Caco-2 (cell line): ENCODE results near the gene PAIP1. TPM values are rescaled to one million over a fixed set of nuclear protein-coding genes. Genes with fewer than 3 reads are reported as not detected.

Experiments
- BruUV-seq: library from RNA; stranded (reverse); fragments of 400-500 nt; replicated peaks from 2 replicates; lab custom pipeline; 2021; lab: Mats Ljungman, UMichigan
- CTCF ChIA-PET: fragments of 300-600 bp; sonication (Branson Sonifier 250); formaldehyde crosslinking; loops from one replicate; lab custom pipeline; 2022; ENCODE audit warnings: antibody characterized with exemption; lab: Charles Lee
- POLR2A ChIA-PET: fragments of 300-600 bp; sonication (Branson Sonifier 250); formaldehyde crosslinking; loops from one replicate; lab custom pipeline; 2022; ENCODE audit warnings: antibody characterized with exemption; lab: Charles Lee
- DNase-seq, 2 experiments: peaks; one replicate each; pipeline versions ENCODE4 v3.0.0 to v3.0.0-alpha.2; 2020 to 2022
- H3K27me3 ChIP-seq: replicated peaks from 2 replicates; pipeline ENCODE4 v1.6.0; 2011; ENCODE audit warnings: low read length; ENCODE audit not compliant: control insufficient read depth, insufficient read depth
- H3K36me3 ChIP-seq: 2 replicates; pipeline ENCODE4 v1.5.1; 2011; ENCODE audit warnings: low read length; ENCODE audit not compliant: control insufficient read depth, insufficient read depth
- H3K4me1 ChIP-seq: fragments of 250-450 bp; sonication (Bioruptor Pico); 2 replicates; pipeline ENCODE4 v1.5.1; 2020; ENCODE audit warnings: mild to moderate bottlenecking
- H3K4me3 ChIP-seq: 2 replicates; pipeline ENCODE4 v1.5.1; 2011; ENCODE audit warnings: low read depth, mild to moderate bottlenecking, control low read depth, low read length
- H3K9me3 ChIP-seq: fragments of 250-450 bp; sonication (Bioruptor Pico); 2 replicates; pipeline ENCODE4 v1.5.1; 2020; ENCODE audit warnings: mild to moderate bottlenecking, moderate library complexity
- H3K27ac Mint-ChIP-seq: one replicate; pipeline ENCODE4 v1.8.0; 2022; ENCODE audit warnings: mixed read lengths; ENCODE audit not compliant: unreplicated experiment
- H3K27me3 Mint-ChIP-seq: one replicate; pipeline ENCODE4 v1.8.0; 2022; ENCODE audit warnings: mixed read lengths; ENCODE audit not compliant: insufficient read depth, unreplicated experiment
- H3K36me3 Mint-ChIP-seq: one replicate; pipeline ENCODE4 v1.8.0; 2022; ENCODE audit warnings: mild to moderate bottlenecking, mixed read lengths; ENCODE audit not compliant: insufficient read depth, unreplicated experiment
- H3K4me1 Mint-ChIP-seq: one replicate; pipeline ENCODE4 v1.8.0; 2022; ENCODE audit warnings: low read depth, mixed read lengths; ENCODE audit not compliant: unreplicated experiment
- H3K4me3 Mint-ChIP-seq: one replicate; pipeline ENCODE4 v1.8.0; 2022; ENCODE audit warnings: mild to moderate bottlenecking, moderate library complexity, mixed read lengths; ENCODE audit not compliant: unreplicated experiment
- H3K9me3 Mint-ChIP-seq: one replicate; pipeline ENCODE4 v1.8.0; 2022; ENCODE audit warnings: mixed read lengths; ENCODE audit not compliant: unreplicated experiment
- CTCF ChIP-seq, 2 experiments: fragments of 200-600 bp in 1 of 2; IDR thresholded peaks; 1 replicate in 1 of 2; 2 replicates in 1 of 2; pipeline versions ENCODE4 v1.5.1 to v1.8.0; 2011 to 2022; ENCODE audit warnings: antibody characterized with exemption in 1 of 2, control low read depth in 1 of 2, inconsistent platforms in 1 of 2, low read depth in 1 of 2, low read length in 1 of 2, mild to moderate bottlenecking in 1 of 2, moderate library complexity in 1 of 2; ENCODE audit not compliant: insufficient read depth in 1 of 2, severe bottlenecking in 1 of 2, unreplicated experiment in 1 of 2
- intact Hi-C: fragments of 100-400 bp; cut with micrococcal nuclease; formaldehyde crosslinking; loops from one replicate; pipeline ENCODE4 v1.10.0; 2022; ENCODE audit not compliant: unreplicated experiment
- total RNA-seq: library from RNA; stranded (reverse); gene quantifications from 2 replicates; pipeline ENCODE4 v1.2.3, GENCODE V29; 2022

The PAIP1 gene
- total RNA-seq, 1 experiment from 2014 or later, result 121 TPM

GRCh38 chr5:43548358-43548757 lies 8.5 kb downstream of the PAIP1 start:
- no peak for TF ChIP-seq CTCF (IDR thresholded peaks at IDR 0.05; ENCODE audit: insufficient read depth in 1 of 2, low read depth in 1 of 2, low read length in 1 of 2, severe bottlenecking in 1 of 2, unreplicated experiment in 1 of 2)
- H3K9me3 Mint-ChIP-seq, result no peaks in the 10 kb centered on the region
- Histone ChIP-seq H3K4me3 (no peak overlapping the region), H3K27me3 (no peaks in the 10 kb centered on the region), H3K36me3 (peaks cover 2% of the 10 kb centered on the region), H3K4me1 (no peaks in the 10 kb centered on the region), H3K9me3 (no peaks in the 10 kb centered on the region)
- DNase-seq, result no peak
- H3K36me3 Mint-ChIP-seq, result peaks cover 63% of the 10 kb centered on the region
- intact Hi-C loops, result no loop called here
- POLR2A ChIA-PET, result no interaction called here
- H3K27me3 Mint-ChIP-seq, result no peaks in the 10 kb centered on the region
- CTCF ChIA-PET, result no interaction called here
- H3K27ac Mint-ChIP-seq, result no peak overlapping the region
- no peak overlapping the region for H3K4me3 Mint-ChIP-seq
- H3K4me1 Mint-ChIP-seq, result peaks cover 6% of the 10 kb centered on the region
- no TSS peak for BruUV-seq

DNA sequence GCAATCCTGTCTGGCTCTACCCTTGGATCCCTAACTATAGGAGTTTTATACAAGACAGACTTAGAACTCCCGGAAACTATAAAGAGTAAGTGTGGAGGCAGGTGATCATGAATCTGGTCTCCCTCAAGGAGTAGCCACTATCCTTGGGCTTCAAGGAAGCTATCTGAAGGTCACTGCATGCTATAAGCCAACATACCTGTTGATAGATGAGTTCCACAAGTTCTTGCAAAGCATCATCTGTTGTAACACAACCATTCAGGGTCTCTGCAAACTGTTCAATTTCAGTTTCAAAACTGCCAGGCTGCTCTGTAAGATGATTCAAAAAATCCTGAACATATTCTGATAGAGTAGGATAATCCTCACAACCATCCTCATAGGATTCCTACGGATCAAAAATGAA lies 9.3 kb downstream of the PAIP1 start:
- CTCF ChIA-PET, result no interaction called here
- intact Hi-C loops, result no loop called here
- Mint-ChIP-seq H3K27me3 (no peaks in the 10 kb centered on the region), H3K4me3 (no peak overlapping the region), H3K27ac (no peak overlapping the region), H3K9me3 (no peaks in the 10 kb centered on the region), H3K4me1 (peaks cover 6% of the 10 kb centered on the region), H3K36me3 (peaks cover 71% of the 10 kb centered on the region)
- POLR2A ChIA-PET, result no interaction called here
- no peak for DNase-seq
- TF ChIP-seq CTCF (IDR thresholded peaks at IDR 0.05; ENCODE audit: insufficient read depth in 1 of 2, low read depth in 1 of 2, low read length in 1 of 2, severe bottlenecking in 1 of 2, unreplicated experiment in 1 of 2), result no peak
- no peak overlapping the region for H3K4me3 ChIP-seq
- no TSS peak for BruUV-seq
- H3K4me1 ChIP-seq, result no peaks in the 10 kb centered on the region
- H3K27me3 ChIP-seq, result no peaks in the 10 kb centered on the region
- H3K9me3 ChIP-seq, result no peaks in the 10 kb centered on the region
- peaks cover 2% of the 10 kb centered on the region for H3K36me3 ChIP-seq

DNA sequence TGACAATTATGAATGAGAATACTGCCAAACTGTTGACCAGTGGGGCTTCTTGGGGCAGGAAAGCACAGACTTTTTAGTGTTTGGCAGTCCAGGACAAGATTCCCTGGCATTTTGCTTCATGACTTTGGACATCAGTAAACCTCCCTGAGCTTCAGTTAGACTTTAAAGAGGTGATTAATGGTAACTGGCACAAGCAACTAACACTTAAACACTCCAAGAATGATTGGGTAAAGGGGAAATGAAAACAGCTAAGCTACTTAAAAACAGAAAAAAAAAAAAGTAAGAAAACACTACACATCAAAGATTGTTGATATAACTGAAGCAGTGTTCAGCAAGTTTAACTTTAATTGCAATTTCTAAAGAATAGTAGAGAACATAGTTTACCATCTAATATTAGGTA lies 13.4 kb downstream of the PAIP1 start:
- Mint-ChIP-seq H3K27ac (no peak overlapping the region), H3K27me3 (no peaks in the 10 kb centered on the region), H3K9me3 (no peaks in the 10 kb centered on the region), H3K4me3 (no peak overlapping the region), H3K36me3 (peaks cover 80% of the 10 kb centered on the region), H3K4me1 (no peaks in the 10 kb centered on the region)
- no TSS peak for BruUV-seq
- DNase-seq, result no peak
- CTCF ChIA-PET, result no interaction called here
- Histone ChIP-seq H3K4me3 (no peak overlapping the region), H3K9me3 (no peaks in the 10 kb centered on the region), H3K36me3 (peaks cover 2% of the 10 kb centered on the region), H3K4me1 (no peaks in the 10 kb centered on the region), H3K27me3 (no peaks in the 10 kb centered on the region)
- intact Hi-C loops, result no loop called here
- no peak for TF ChIP-seq CTCF (IDR thresholded peaks at IDR 0.05; ENCODE audit: insufficient read depth in 1 of 2, low read depth in 1 of 2, low read length in 1 of 2, severe bottlenecking in 1 of 2, unreplicated experiment in 1 of 2)
- POLR2A ChIA-PET, result no interaction called here
